ENCODE results near the gene AKR1C8.

DNA sequence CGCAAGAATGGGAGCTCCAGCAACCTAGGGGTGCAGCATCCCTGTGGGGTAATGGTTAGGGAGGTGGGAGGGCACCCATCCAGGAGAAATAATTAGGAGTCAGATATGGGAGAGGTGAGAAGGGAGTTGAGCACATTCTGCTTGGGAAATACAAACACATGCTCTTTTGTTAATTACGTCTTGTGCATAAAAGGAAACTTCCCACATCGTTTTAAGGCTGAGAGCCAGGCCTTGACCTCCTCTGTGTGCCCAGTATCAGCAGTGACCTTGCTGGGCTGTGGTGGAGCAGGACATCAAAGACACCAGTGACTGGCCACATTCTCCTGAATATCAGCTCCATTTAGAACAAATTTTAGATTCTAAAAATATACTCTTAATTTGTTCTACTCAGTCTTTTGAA lies 34.3 kb upstream of the AKR1C8 start:
- TF ChIP-seq POLR2A (IDR thresholded peaks at IDR 0.05; ENCODE audit: low read depth, low read length) (no peak), POLR2AphosphoS5 (IDR thresholded peaks at IDR 0.05; ENCODE audit: low read depth, low read length) (no peak), TAF1 (IDR thresholded peaks at IDR 0.05; ENCODE audit: borderline replicate concordance, low read depth, low read length) (no peak)

Measured in GM12892 (cell line).